CD4-positive, alpha-beta T cell treated with Interleukin-10 for 1 hour (primary cell): ENCODE data around the gene PPP3CA.
"Not testable (repeated sequence)": the region's sequence is repeated elsewhere in the genome, so short reads cannot be mapped to it uniquely, and the experiment has no call there.

Experiments
- DNase-seq: peaks from one replicate; pipeline ENCODE4 v3.0.0-alpha.2; 2020

Gene PPP3CA

GRCh38 chr4:101131058-101131457 is 216.3 kb downstream of the PPP3CA start:
- not testable (repeated sequence) for DNase-seq

GRCh38 chr4:101128898-101129297 is 218.4 kb downstream of the PPP3CA start:
- not testable (repeated sequence) for DNase-seq

- no peak for DNase-seq
Observed at GRCh38 chr4:101128473-101128872, 218.9 kb downstream of the PPP3CA start.

GRCh38 chr4:101127176-101127790 is 220.0 kb downstream of the PPP3CA start:
- no peak for DNase-seq

- no peak for DNase-seq
Observed at GRCh38 chr4:101126059-101126458, 221.3 kb downstream of the PPP3CA start.

GRCh38 chr4:101125045-101125942 is 222.0 kb downstream of the PPP3CA start:
- no peak for DNase-seq

- DNase-seq: no peak
Observed at GRCh38 chr4:101123231-101123630, 224.1 kb downstream of the PPP3CA start.

- no peak for DNase-seq
Observed at GRCh38 chr4:101122019-101122418, 225.3 kb downstream of the PPP3CA start.

GRCh38 chr4:101119141-101119540 is 228.2 kb downstream of the PPP3CA start:
- DNase-seq: no peak

- DNase-seq: no peak
Observed at GRCh38 chr4:101118617-101119016, 228.7 kb downstream of the PPP3CA start.

- no peak for DNase-seq
Observed at GRCh38 chr4:101115887-101116286, 231.4 kb downstream of the PPP3CA start.

GRCh38 chr4:101114936-101115372 is 232.4 kb downstream of the PPP3CA start:
- DNase-seq: no peak

- no peak for DNase-seq
Observed at GRCh38 chr4:101104312-101105052, 242.8 kb downstream of the PPP3CA start.

- DNase-seq: peak; percentile 7
Observed at GRCh38 chr4:101103381-101104142, 243.8 kb downstream of the PPP3CA start.

GRCh38 chr4:101102114-101102742 is 245.1 kb downstream of the PPP3CA start:
- no peak for DNase-seq

- no peak for DNase-seq
Observed at GRCh38 chr4:101101072-101101471, 246.3 kb downstream of the PPP3CA start.

GRCh38 chr4:101098666-101099400 is 248.5 kb downstream of the PPP3CA start:
- DNase-seq: no peak

- DNase-seq: not testable (repeated sequence)
Observed at GRCh38 chr4:101092609-101093008, 254.7 kb downstream of the PPP3CA start.

GRCh38 chr4:101089168-101089567 is 258.2 kb downstream of the PPP3CA start:
- DNase-seq: no peak

- no peak for DNase-seq
Observed at GRCh38 chr4:101086801-101087586, 260.3 kb downstream of the PPP3CA start.

- no peak for DNase-seq
Observed at GRCh38 chr4:101083131-101083530, 264.2 kb downstream of the PPP3CA start.
